Vagina (tissue), 2 donors: ENCODE data around the gene CREB3L1.

Source experiments
- CTCF ChIP-seq, 3 experiments: fragments of 450-650 bp in 2 of 3; fragments of 200-600 bp in 1 of 3; sonication (generic) in 1 of 3; IDR thresholded peaks; one replicate each; pipeline ENCODE4 v1.5.1; 2017 to 2019; ENCODE audit warnings: antibody characterized with exemption in 3 of 3, mild to moderate bottlenecking in 2 of 3, moderate library complexity in 2 of 3
- POLR2A ChIP-seq, 2 donors: fragments of 450-650 bp; IDR thresholded peaks; one replicate each; pipeline ENCODE4 v1.6.1; 2017; ENCODE audit warnings: antibody characterized with exemption in 2 of 2, mild to moderate bottlenecking in 2 of 2, moderate library complexity in 2 of 2

GRCh38 chr11:46334211-46334610, 56.7 kb downstream of the CREB3L1 start:
- TF ChIP-seq CTCF (IDR thresholded peaks at IDR 0.05): no peak
- no peak for TF ChIP-seq POLR2A (IDR thresholded peaks at IDR 0.05)
